Measurements from ENCODE around the gene RHCG. TPM values are rescaled to one million over a fixed set of nuclear protein-coding genes. Genes with fewer than 3 reads are reported as not detected.
A peak's percentile ranks its signal among the peaks of the same experiment; 100 is the strongest.

Gene RHCG
- total RNA-seq, 1 donor from 2014 or later, result 13.4 TPM

- TF ChIP-seq, protein P1, sequence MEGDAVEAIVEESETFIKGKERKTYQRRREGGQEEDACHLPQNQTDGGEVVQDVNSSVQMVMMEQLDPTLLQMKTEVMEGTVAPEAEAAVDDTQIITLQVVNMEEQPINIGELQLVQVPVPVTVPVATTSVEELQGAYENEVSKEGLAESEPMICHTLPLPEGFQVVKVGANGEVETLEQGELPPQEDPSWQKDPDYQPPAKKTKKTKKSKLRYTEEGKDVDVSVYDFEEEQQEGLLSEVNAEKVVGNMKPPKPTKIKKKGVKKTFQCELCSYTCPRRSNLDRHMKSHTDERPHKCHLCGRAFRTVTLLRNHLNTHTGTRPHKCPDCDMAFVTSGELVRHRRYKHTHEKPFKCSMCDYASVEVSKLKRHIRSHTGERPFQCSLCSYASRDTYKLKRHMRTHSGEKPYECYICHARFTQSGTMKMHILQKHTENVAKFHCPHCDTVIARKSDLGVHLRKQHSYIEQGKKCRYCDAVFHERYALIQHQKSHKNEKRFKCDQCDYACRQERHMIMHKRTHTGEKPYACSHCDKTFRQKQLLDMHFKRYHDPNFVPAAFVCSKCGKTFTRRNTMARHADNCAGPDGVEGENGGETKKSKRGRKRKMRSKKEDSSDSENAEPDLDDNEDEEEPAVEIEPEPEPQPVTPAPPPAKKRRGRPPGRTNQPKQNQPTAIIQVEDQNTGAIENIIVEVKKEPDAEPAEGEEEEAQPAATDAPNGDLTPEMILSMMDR (conservative IDR thresholded peaks at IDR 0.05), result no peak
- H3K27ac Mint-ChIP-seq, result no peak overlapping the region
- no peaks in the 10 kb centered on the region for H3K36me3 Mint-ChIP-seq
- H3K9me3 Mint-ChIP-seq, result no peaks in the 10 kb centered on the region
- no peak for DNase-seq (ENCODE audit: extremely low spot score, unreplicated experiment)
- no peak overlapping the region for H3K4me3 Mint-ChIP-seq
- peaks cover 4% of the 10 kb centered on the region for H3K27me3 Mint-ChIP-seq
- no peaks in the 10 kb centered on the region for H3K4me1 Mint-ChIP-seq (ENCODE audit: unreplicated experiment)
Observed at GRCh38 chr15:89524184-89524583, 27.8 kb upstream of the RHCG start.

GRCh38 chr15:89523101-89523500 lies 26.7 kb upstream of the RHCG start:
- DNase-seq (ENCODE audit: extremely low spot score, unreplicated experiment), result no peak
- Mint-ChIP-seq H3K27me3 (peaks cover 4% of the 10 kb centered on the region), H3K4me3 (no peak overlapping the region), H3K27ac (no peak overlapping the region), H3K9me3 (no peaks in the 10 kb centered on the region), H3K36me3 (no peaks in the 10 kb centered on the region), H3K4me1 (ENCODE audit: unreplicated experiment) (no peaks in the 10 kb centered on the region)
- TF ChIP-seq, protein P1 (conservative IDR thresholded peaks at IDR 0.05), result no peak

DNA sequence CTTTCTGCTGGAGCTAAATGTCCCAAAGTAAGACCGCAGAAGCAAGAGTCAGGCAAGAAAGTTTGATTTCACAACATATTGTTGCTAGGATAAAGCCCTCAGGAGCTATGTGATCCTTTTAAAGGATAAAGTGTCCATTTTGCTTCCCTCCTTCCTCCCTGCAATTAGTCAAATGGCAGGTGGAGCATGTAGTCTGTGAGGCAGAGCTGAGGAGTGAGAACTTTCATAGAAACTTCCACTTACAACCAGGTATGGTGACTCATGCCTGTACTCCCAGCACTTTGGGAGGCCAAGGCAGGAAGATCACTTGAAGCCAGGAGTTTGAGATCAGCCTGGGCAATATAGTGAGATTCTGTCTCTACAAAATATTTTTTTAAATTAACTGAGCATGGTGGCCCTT lies 25.2 kb upstream of the RHCG start:
- H3K27me3 Mint-ChIP-seq, result peaks cover 6% of the 10 kb centered on the region
- no peaks in the 10 kb centered on the region for H3K36me3 Mint-ChIP-seq
- DNase-seq (ENCODE audit: extremely low spot score, unreplicated experiment), result no peak
- TF ChIP-seq, protein P1 (conservative IDR thresholded peaks at IDR 0.05), result no peak
- H3K4me3 Mint-ChIP-seq, result no peak overlapping the region
- no peaks in the 10 kb centered on the region for H3K4me1 Mint-ChIP-seq (ENCODE audit: unreplicated experiment)
- H3K9me3 Mint-ChIP-seq, result no peaks in the 10 kb centered on the region
- no peak overlapping the region for H3K27ac Mint-ChIP-seq

- Mint-ChIP-seq H3K27me3 (peaks cover 22% of the 10 kb centered on the region), H3K4me3 (no peak overlapping the region), H3K27ac (no peak overlapping the region), H3K36me3 (no peaks in the 10 kb centered on the region), H3K4me1 (ENCODE audit: unreplicated experiment) (no peaks in the 10 kb centered on the region), H3K9me3 (peaks cover 6% of the 10 kb centered on the region)
- DNase-seq (ENCODE audit: extremely low spot score, unreplicated experiment), result no peak
- TF ChIP-seq, protein P1 (conservative IDR thresholded peaks at IDR 0.05), result no peak
Observed at GRCh38 chr15:89515477-89515876, 19.1 kb upstream of the RHCG start.

DNA sequence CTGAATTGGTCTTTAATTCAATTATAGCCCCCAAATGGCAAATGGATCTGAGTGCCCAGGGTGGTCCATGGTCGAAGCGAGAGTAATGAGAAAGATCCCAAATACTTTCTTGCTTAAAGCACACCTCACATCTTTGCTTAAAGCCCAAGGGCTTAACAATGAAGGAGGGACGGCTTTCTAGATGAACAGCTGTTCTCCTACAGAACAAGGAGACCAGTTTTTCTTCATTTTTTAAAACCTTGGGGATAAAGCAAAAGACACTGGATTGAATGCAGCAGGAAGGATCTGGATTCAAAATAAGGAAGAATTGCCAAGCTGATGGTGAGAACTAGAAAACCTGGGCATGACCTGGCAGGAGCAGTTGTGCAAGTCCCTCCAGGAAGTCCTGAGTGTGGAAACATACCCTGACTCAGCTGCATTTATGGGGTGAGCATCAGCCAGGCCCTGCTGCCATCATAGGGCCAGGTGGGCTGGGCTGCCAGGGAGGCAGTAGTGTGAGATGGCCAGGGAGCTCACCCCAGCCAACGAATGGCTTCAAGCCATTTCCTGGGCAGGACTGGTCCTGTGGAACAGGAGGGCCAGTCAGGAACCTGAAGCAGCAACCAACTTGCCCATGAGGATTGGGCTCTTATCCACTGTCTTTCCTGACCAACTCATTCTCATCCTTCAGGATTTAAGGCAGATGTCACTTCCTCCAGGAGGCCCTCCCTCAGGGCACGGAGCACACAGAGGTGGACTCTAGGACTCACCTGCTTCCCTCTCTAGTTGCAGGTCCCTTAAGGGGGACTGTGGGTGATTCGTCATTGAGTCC lies 18.4 kb upstream of the RHCG start:
- Mint-ChIP-seq H3K4me3 (no peak overlapping the region), H3K27ac (peak overlapping the region; percentile 64), H3K4me1 (ENCODE audit: unreplicated experiment) (no peaks in the 10 kb centered on the region), H3K27me3 (peaks cover 24% of the 10 kb centered on the region), H3K9me3 (peaks cover 6% of the 10 kb centered on the region), H3K36me3 (no peaks in the 10 kb centered on the region)
- TF ChIP-seq, protein P1 (conservative IDR thresholded peaks at IDR 0.05), result no peak
- DNase-seq (ENCODE audit: extremely low spot score, unreplicated experiment), result no peak

Measured in type B pancreatic cell (in vitro differentiated cells).